ENCODE measurements around the gene FOXL1. TPM values are rescaled to one million over a fixed set of nuclear protein-coding genes. Genes with fewer than 3 reads are reported as not detected.

FOXL1 gene
- total and polyA plus RNA-seq, 2 of the 13 experiments (the other 11 are each of a cell fraction or from before 2014, with no cell fraction given), result not detected

- intact Hi-C loops (cut with micrococcal nuclease; ENCODE audit: unreplicated experiment), result no loop called here
- H3K27ac ChIP-seq (ENCODE audit: extremely low read length, insufficient read depth, low read length), result no peak overlapping the region
- CTCF ChIA-PET (ENCODE audit: low intra/inter-chr PET ratio, low total read pairs), result no interaction called here
- no peaks in the 10 kb centered on the region for H4K20me1 ChIP-seq (ENCODE audit: insufficient read depth, low read length)
- no peak overlapping the region for H3K9ac ChIP-seq (ENCODE audit: insufficient read depth, low read depth, low read length)
- DNase-seq (ENCODE audit: low spot score) (no peak), FAIRE-seq (no peak), ATAC-seq (no peak)
- no peak overlapping the region for H3K4me2 ChIP-seq (ENCODE audit: low read depth, low read length)
- peaks cover 6% of the 10 kb centered on the region for H3K4me1 ChIP-seq (ENCODE audit: insufficient read depth, low read length)
- H3K27me3 ChIP-seq (ENCODE audit: control insufficient read depth in 1 of 2, insufficient read depth in 2 of 2, low read length in 2 of 2), result no peaks in the 10 kb centered on the region
- TF ChIP-seq ZNF281 (CRISPR knock-in tag; IDR thresholded peaks at IDR 0.05; ENCODE audit: borderline replicate concordance) (no peak), HHEX (CRISPR knock-in tag; IDR thresholded peaks at IDR 0.05) (no peak), TFDP2 (CRISPR knock-in tag; IDR thresholded peaks at IDR 0.05) (no peak), EP300 (IDR thresholded peaks at IDR 0.05; ENCODE audit: low read depth in 2 of 2, low read length in 2 of 2) (no peak), EP300 (CRISPR knock-in tag; IDR thresholded peaks at IDR 0.05; ENCODE audit: borderline replicate concordance) (no peak), ZBTB3 (CRISPR knock-in tag; IDR thresholded peaks at IDR 0.05; ENCODE audit: borderline replicate concordance, low read depth) (no peak), ARNT2 (CRISPR knock-in tag; IDR thresholded peaks at IDR 0.05; ENCODE audit: low read depth) (no peak), BCL3 (CRISPR knock-in tag; IDR thresholded peaks at IDR 0.05) (no peak), ZNF235 (CRISPR knock-in tag; IDR thresholded peaks at IDR 0.05; ENCODE audit: borderline replicate concordance) (no peak), FLYWCH1 (CRISPR knock-in tag; IDR thresholded peaks at IDR 0.05) (no peak), KLF16 (CRISPR knock-in tag; IDR thresholded peaks at IDR 0.05) (no peak), GATA4 (IDR thresholded peaks at IDR 0.05; ENCODE audit: borderline replicate concordance, low read depth) (no peak), ZBTB8A (CRISPR knock-in tag; IDR thresholded peaks at IDR 0.05; ENCODE audit: borderline replicate concordance, low read depth) (no peak), HDAC2 (CRISPR knock-in tag; IDR thresholded peaks at IDR 0.05) (no peak), HOMEZ (CRISPR knock-in tag; IDR thresholded peaks at IDR 0.05; ENCODE audit: low read depth) (no peak), SIX4 (CRISPR knock-in tag; IDR thresholded peaks at IDR 0.05) (no peak)
- TF ChIP-seq, protein P1, sequence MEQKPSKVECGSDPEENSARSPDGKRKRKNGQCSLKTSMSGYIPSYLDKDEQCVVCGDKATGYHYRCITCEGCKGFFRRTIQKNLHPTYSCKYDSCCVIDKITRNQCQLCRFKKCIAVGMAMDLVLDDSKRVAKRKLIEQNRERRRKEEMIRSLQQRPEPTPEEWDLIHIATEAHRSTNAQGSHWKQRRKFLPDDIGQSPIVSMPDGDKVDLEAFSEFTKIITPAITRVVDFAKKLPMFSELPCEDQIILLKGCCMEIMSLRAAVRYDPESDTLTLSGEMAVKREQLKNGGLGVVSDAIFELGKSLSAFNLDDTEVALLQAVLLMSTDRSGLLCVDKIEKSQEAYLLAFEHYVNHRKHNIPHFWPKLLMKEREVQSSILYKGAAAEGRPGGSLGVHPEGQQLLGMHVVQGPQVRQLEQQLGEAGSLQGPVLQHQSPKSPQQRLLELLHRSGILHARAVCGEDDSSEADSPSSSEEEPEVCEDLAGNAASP (CRISPR knock-in tag; IDR thresholded peaks at IDR 0.05; ENCODE audit: borderline replicate concordance), result no peak
- no peak overlapping the region for H3K4me3 ChIP-seq (replicated peaks in 1 of 3; ENCODE audit: insufficient read depth in 1 of 3, low read depth in 2 of 3, low read length in 3 of 3)
- POLR2A ChIA-PET, result no interaction called here
- H3K9me3 ChIP-seq (ENCODE audit: low read length), result no peaks in the 10 kb centered on the region
- H3K79me2 ChIP-seq (ENCODE audit: insufficient read depth, low read length), result peaks cover 9% of the 10 kb centered on the region
- H3K36me3 ChIP-seq (replicated peaks in 1 of 2; ENCODE audit: control insufficient read depth in 1 of 2, insufficient read depth in 2 of 2, low read length in 2 of 2), result peaks cover 16 to 59% of the 10 kb centered on the region in 2 experiments
- H2AFZ ChIP-seq (ENCODE audit: low read length), result no peak overlapping the region
- in situ Hi-C loops (cut with HindIII; ENCODE audit: extremely low pct_ligation_motif_present, low pct_unique_long_range_greater_than_20kb), result no loop called here
- 92% methylated on average over 3 of the region's 5 CpGs for WGBS (ENCODE audit: low lambda C conversion rate)
- BruUV-seq (replicated peaks), result no TSS peak
These were observed 28.1 kb upstream of the FOXL1 start for GRCh38 chr16:86550281-86550680.
